ENCODE results near the gene LKAAEAR1. TPM values are rescaled to one million over a fixed set of nuclear protein-coding genes. Genes with fewer than 3 reads are reported as not detected.

LKAAEAR1 gene
- total RNA-seq, 1 donor from 2014 or later = not detected

DNA sequence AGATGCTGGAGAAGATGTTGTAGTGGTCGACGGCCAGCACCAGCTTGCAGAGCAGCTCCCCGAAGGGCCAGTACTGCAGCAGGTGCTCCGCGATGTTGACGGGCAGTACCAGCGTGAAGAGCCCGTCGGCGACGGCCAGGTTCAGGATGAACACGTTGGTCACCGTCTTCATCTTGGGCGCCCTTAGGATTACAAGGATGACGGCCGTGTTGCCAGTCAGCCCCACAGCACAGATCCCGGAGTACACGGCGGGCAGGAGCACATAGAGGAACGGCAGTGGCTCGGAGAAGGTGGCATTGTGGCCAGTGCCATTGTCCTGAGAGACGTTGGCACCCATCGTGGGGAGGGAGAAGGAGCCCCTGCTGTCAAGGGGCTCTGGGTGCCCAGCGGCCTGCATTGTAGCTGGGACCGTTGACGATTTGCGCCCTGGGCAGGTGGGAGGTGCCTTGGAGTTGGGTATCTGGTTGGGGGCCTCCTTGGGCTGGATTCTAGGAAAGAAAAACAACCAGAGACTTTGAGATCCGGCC lies 22.3 kb upstream of the LKAAEAR1 start:
- Histone ChIP-seq H3K4me1 (ENCODE audit: insufficient read depth, low read length) (no peaks in the 10 kb centered on the region), H3K9ac (ENCODE audit: low read length) (no peak overlapping the region), H3K27me3 (ENCODE audit: insufficient read depth, low read length) (peaks cover 15% of the 10 kb centered on the region), H3K36me3 (ENCODE audit: insufficient read depth, low read length) (no peaks in the 10 kb centered on the region), H2AFZ (ENCODE audit: low read depth, low read length) (no peak overlapping the region), H4K20me1 (ENCODE audit: insufficient read depth, low read length) (no peaks in the 10 kb centered on the region), H3K4me3 (ENCODE audit: insufficient read depth, low read depth, low read length) (no peak overlapping the region), H3K4me2 (ENCODE audit: low read length) (no peak overlapping the region), H3K9me3 (ENCODE audit: insufficient read depth, low read depth, low read length) (no peaks in the 10 kb centered on the region), H3K27ac (ENCODE audit: low read depth, low read length) (no peak overlapping the region), H3K79me2 (ENCODE audit: insufficient read depth, low read length) (no peaks in the 10 kb centered on the region)
- H3K4me3 Mint-ChIP-seq (ENCODE audit: unreplicated experiment) = no peak overlapping the region
- no peak for TF ChIP-seq EZH2 (IDR thresholded peaks at IDR 0.05; ENCODE audit: insufficient read depth, low read length)
- TF ChIP-seq, protein P1, sequence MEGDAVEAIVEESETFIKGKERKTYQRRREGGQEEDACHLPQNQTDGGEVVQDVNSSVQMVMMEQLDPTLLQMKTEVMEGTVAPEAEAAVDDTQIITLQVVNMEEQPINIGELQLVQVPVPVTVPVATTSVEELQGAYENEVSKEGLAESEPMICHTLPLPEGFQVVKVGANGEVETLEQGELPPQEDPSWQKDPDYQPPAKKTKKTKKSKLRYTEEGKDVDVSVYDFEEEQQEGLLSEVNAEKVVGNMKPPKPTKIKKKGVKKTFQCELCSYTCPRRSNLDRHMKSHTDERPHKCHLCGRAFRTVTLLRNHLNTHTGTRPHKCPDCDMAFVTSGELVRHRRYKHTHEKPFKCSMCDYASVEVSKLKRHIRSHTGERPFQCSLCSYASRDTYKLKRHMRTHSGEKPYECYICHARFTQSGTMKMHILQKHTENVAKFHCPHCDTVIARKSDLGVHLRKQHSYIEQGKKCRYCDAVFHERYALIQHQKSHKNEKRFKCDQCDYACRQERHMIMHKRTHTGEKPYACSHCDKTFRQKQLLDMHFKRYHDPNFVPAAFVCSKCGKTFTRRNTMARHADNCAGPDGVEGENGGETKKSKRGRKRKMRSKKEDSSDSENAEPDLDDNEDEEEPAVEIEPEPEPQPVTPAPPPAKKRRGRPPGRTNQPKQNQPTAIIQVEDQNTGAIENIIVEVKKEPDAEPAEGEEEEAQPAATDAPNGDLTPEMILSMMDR (IDR thresholded peaks at IDR 0.05; ENCODE audit: insufficient read depth, low read depth, low read length) = no peak
- DNase-seq (ENCODE audit: low read depth) = no peak
- peak overlapping the region; percentile 41 for H3K27ac Mint-ChIP-seq (ENCODE audit: unreplicated experiment)
- peaks cover 49% of the 10 kb centered on the region for H3K27me3 Mint-ChIP-seq (ENCODE audit: low read depth, unreplicated experiment)
- H3K4me1 Mint-ChIP-seq (ENCODE audit: low read depth, unreplicated experiment) = no peaks in the 10 kb centered on the region
- no peaks in the 10 kb centered on the region for H3K9me3 Mint-ChIP-seq (ENCODE audit: unreplicated experiment)
- H3K36me3 Mint-ChIP-seq (ENCODE audit: low read depth, unreplicated experiment) = no peaks in the 10 kb centered on the region
- FAIRE-seq = no peak

DNA sequence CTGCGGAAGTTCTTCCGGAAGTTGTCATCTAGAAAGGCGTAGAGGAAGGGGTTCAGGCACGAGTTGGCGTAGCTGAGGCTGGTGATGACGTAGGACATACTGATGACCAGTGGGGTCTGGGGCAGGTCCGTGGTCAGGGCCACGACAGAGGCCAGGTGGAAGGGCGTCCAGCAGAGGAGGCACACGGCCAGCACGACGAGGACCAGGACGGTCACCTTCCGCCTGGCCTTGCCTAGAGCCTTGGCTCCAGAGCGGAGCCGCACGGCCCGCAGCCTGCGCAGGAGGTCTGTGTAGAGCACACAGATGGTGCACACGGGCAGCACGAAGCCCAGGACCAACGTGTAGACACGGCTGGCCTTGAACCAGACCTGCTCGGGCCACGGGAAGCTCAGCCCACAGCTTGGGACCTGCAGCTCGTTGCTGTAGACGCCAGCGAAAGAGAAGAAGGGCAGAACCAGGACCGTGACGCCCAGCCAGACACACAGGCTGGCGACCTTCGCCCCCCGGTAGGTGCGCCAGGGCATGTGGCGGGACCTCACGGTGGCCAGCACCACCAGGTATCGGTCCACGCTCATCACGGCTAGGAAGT lies 21.7 kb upstream of the LKAAEAR1 start:
- no peak for FAIRE-seq
- DNase-seq (ENCODE audit: low read depth) = no peak
- no peaks in the 10 kb centered on the region for H3K4me1 Mint-ChIP-seq (ENCODE audit: low read depth, unreplicated experiment)
- H3K36me3 Mint-ChIP-seq (ENCODE audit: low read depth, unreplicated experiment) = no peaks in the 10 kb centered on the region
- H3K27me3 Mint-ChIP-seq (ENCODE audit: low read depth, unreplicated experiment) = peaks cover 51% of the 10 kb centered on the region
- Histone ChIP-seq H3K4me1 (ENCODE audit: insufficient read depth, low read length) (no peaks in the 10 kb centered on the region), H3K9me3 (ENCODE audit: insufficient read depth, low read depth, low read length) (no peaks in the 10 kb centered on the region), H3K9ac (ENCODE audit: low read length) (no peak overlapping the region), H3K36me3 (ENCODE audit: insufficient read depth, low read length) (no peaks in the 10 kb centered on the region), H3K27ac (ENCODE audit: low read depth, low read length) (no peak overlapping the region), H3K27me3 (ENCODE audit: insufficient read depth, low read length) (peaks cover 21% of the 10 kb centered on the region), H4K20me1 (ENCODE audit: insufficient read depth, low read length) (no peaks in the 10 kb centered on the region), H3K4me3 (ENCODE audit: insufficient read depth, low read depth, low read length) (no peak overlapping the region), H3K79me2 (ENCODE audit: insufficient read depth, low read length) (no peaks in the 10 kb centered on the region), H3K4me2 (ENCODE audit: low read length) (no peak overlapping the region), H2AFZ (ENCODE audit: low read depth, low read length) (no peak overlapping the region)
- peak overlapping the region; percentile 41 for H3K27ac Mint-ChIP-seq (ENCODE audit: unreplicated experiment)
- no peak overlapping the region for H3K4me3 Mint-ChIP-seq (ENCODE audit: unreplicated experiment)
- no peaks in the 10 kb centered on the region for H3K9me3 Mint-ChIP-seq (ENCODE audit: unreplicated experiment)
- TF ChIP-seq, protein P1 (IDR thresholded peaks at IDR 0.05; ENCODE audit: insufficient read depth, low read depth, low read length) = no peak
- TF ChIP-seq EZH2 (IDR thresholded peaks at IDR 0.05; ENCODE audit: insufficient read depth, low read length) = no peak
